Vagina (tissue), 2 donors: ENCODE results near the gene PRR29.

Experiments
- CTCF ChIP-seq, 3 experiments: fragments of 450-650 bp in 2 of 3; fragments of 200-600 bp in 1 of 3; sonication (generic) in 1 of 3; IDR thresholded peaks; one replicate each; pipeline ENCODE4 v1.5.1; 2017 to 2019; ENCODE audit warnings: antibody characterized with exemption in 3 of 3, mild to moderate bottlenecking in 2 of 3, moderate library complexity in 2 of 3
- POLR2A ChIP-seq, 2 donors: fragments of 450-650 bp; IDR thresholded peaks; one replicate each; pipeline ENCODE4 v1.6.1; 2017; ENCODE audit warnings: antibody characterized with exemption in 2 of 2, mild to moderate bottlenecking in 2 of 2, moderate library complexity in 2 of 2

GRCh38 chr17:64053101-64053500 lies 55.0 kb downstream of the PRR29 start:
- TF ChIP-seq POLR2A (IDR thresholded peaks at IDR 0.05) (no peak), CTCF (IDR thresholded peaks at IDR 0.05) (no peak)
